ENCODE measurements around the gene FBXO34.
A peak's percentile ranks its signal among the peaks of the same experiment; 100 is the strongest.

FBXO34 gene, protein sequence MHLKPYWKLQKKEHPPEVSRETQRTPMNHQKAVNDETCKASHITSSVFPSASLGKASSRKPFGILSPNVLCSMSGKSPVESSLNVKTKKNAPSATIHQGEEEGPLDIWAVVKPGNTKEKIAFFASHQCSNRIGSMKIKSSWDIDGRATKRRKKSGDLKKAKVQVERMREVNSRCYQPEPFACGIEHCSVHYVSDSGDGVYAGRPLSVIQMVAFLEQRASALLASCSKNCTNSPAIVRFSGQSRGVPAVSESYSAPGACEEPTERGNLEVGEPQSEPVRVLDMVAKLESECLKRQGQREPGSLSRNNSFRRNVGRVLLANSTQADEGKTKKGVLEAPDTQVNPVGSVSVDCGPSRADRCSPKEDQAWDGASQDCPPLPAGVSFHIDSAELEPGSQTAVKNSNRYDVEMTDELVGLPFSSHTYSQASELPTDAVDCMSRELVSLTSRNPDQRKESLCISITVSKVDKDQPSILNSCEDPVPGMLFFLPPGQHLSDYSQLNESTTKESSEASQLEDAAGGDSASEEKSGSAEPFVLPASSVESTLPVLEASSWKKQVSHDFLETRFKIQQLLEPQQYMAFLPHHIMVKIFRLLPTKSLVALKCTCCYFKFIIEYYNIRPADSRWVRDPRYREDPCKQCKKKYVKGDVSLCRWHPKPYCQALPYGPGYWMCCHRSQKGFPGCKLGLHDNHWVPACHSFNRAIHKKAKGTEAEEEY

DNA sequence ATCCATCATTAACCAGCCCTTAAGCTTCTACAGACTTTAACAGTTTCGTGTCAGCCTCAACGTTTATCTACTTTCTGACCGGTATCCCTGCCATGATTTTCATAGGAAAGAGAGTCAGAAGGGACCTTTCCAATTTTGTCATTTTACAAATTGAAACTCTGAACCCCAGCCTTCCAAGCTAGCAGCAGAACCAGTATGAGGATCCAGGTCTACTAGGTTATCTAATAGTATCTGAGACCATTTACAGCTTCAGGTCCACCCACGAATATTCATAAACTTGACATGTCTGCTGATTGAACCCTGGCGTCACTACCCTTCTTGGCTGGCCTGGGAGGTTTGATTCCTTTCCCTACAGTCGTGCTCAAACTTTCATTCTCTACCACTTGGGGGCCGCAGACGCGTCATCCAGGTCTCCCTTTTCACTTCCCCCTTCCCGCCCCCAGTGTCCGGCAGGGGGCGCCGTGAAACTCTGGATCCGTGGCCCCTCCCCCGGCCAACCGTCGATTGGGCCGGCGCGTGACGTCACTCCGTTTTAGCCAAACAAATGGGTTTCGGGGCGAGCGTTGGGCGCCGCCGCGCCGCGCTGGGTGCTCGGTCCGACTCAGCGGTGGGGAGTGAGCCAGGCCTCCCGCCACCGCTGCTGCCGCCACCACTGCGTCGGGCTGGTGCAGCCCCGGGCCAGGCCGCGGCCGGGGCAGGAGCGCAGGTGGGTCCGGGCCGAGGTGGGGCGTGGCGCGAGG lies at the start of gene FBXO34:
TSS of gene FBXO34 (plus strand) at position 590 of the 740 bp plus-strand sequence. CDS start 78,970 bp downstream, outside the sequence.
- peaks cover 20% of the 10 kb centered on the region for H4K20me1 ChIP-seq (ENCODE audit: insufficient read depth, low read length)
- H3K27ac ChIP-seq (ENCODE audit: low read length): peak within 1 kb of the TSS; percentile 86
- peak within 1 kb of the TSS; percentile 99 for H2AFZ ChIP-seq (ENCODE audit: low read depth, low read length)
- peaks cover 36% of the 10 kb centered on the region for H3K4me1 ChIP-seq (ENCODE audit: insufficient read depth, low read length)
- no peaks in the 10 kb centered on the region for H3K9me3 ChIP-seq (ENCODE audit: insufficient read depth, low read length, severe bottlenecking)
- peak within 1 kb of the TSS; percentile 72 for H3K4me2 ChIP-seq (ENCODE audit: insufficient read depth, low read length)
- ATAC-seq (ENCODE audit: insufficient read depth, low read depth) (peak; percentile 95), DNase-seq (peak; percentile 98)
- H3K79me2 ChIP-seq (ENCODE audit: insufficient read depth, low read length): peaks cover 45% of the 10 kb centered on the region
- H3K9ac ChIP-seq (ENCODE audit: low read depth, low read length): peak within 1 kb of the TSS; percentile 86
- TF ChIP-seq, protein P1, sequence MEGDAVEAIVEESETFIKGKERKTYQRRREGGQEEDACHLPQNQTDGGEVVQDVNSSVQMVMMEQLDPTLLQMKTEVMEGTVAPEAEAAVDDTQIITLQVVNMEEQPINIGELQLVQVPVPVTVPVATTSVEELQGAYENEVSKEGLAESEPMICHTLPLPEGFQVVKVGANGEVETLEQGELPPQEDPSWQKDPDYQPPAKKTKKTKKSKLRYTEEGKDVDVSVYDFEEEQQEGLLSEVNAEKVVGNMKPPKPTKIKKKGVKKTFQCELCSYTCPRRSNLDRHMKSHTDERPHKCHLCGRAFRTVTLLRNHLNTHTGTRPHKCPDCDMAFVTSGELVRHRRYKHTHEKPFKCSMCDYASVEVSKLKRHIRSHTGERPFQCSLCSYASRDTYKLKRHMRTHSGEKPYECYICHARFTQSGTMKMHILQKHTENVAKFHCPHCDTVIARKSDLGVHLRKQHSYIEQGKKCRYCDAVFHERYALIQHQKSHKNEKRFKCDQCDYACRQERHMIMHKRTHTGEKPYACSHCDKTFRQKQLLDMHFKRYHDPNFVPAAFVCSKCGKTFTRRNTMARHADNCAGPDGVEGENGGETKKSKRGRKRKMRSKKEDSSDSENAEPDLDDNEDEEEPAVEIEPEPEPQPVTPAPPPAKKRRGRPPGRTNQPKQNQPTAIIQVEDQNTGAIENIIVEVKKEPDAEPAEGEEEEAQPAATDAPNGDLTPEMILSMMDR (IDR thresholded peaks at IDR 0.05; ENCODE audit: borderline replicate concordance, extremely low read depth, low read length, poor library complexity, severe bottlenecking): peak; percentile 100
- TF ChIP-seq EZH2 (IDR thresholded peaks at IDR 0.05; ENCODE audit: borderline replicate concordance, low read depth, low read length, severe bottlenecking): no peak
- H3K4me3 ChIP-seq (ENCODE audit: low read depth in 1 of 2, low read length in 2 of 2): peak within 1 kb of the TSS; percentile 58 to 92; a peak in 3 of 4 replicates
- H3K36me3 ChIP-seq (ENCODE audit: insufficient read depth, low read length): no peaks in the 10 kb centered on the region; the same call in 1 of the 2 replicates
- no peaks in the 10 kb centered on the region for H3K27me3 ChIP-seq (ENCODE audit: insufficient read depth, low read length, poor library complexity)

DNA sequence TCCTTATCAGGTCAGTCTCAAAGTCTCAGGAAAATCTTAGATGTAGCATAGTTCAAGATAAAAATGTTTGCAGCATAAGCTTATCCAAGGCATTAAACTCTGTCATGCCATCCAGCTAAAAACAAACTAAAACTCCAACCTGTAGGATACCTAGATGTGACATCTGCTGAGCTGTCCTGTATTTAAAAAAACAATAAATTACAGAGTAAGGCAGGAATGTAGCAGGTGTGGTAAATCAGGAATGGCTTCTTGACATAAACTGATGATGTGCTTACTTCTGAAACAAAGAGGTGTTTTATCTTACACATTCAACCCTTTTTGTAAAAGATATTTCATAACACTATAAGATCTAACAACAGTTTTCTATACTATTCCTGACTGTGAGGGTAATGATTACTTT lies 49.3 kb upstream of the FBXO34 start:
- no peak overlapping the region for H2AFZ ChIP-seq (ENCODE audit: low read depth, low read length)
- no peak overlapping the region for H3K4me2 ChIP-seq (ENCODE audit: insufficient read depth, low read length)
- no peak overlapping the region for H3K27ac ChIP-seq (ENCODE audit: low read length)
- H3K79me2 ChIP-seq (ENCODE audit: insufficient read depth, low read length): no peaks in the 10 kb centered on the region
- H3K27me3 ChIP-seq (ENCODE audit: insufficient read depth, low read length, poor library complexity): peaks cover 7% of the 10 kb centered on the region
- no peak overlapping the region for H3K9ac ChIP-seq (ENCODE audit: low read depth, low read length)
- ATAC-seq (ENCODE audit: insufficient read depth, low read depth) (no peak), DNase-seq (no peak)
- H3K4me1 ChIP-seq (ENCODE audit: insufficient read depth, low read length): no peaks in the 10 kb centered on the region
- no peak overlapping the region for H3K4me3 ChIP-seq (ENCODE audit: low read depth in 1 of 2, low read length in 2 of 2)
- no peaks in the 10 kb centered on the region for H3K36me3 ChIP-seq (ENCODE audit: insufficient read depth, low read length)
- H4K20me1 ChIP-seq (ENCODE audit: insufficient read depth, low read length): no peaks in the 10 kb centered on the region
- peaks cover 4% of the 10 kb centered on the region for H3K9me3 ChIP-seq (ENCODE audit: insufficient read depth, low read length, severe bottlenecking)
- TF ChIP-seq EZH2 (IDR thresholded peaks at IDR 0.05; ENCODE audit: borderline replicate concordance, low read depth, low read length, severe bottlenecking): no peak
- TF ChIP-seq, protein P1 (IDR thresholded peaks at IDR 0.05; ENCODE audit: borderline replicate concordance, extremely low read depth, low read length, poor library complexity, severe bottlenecking): no peak

DNA sequence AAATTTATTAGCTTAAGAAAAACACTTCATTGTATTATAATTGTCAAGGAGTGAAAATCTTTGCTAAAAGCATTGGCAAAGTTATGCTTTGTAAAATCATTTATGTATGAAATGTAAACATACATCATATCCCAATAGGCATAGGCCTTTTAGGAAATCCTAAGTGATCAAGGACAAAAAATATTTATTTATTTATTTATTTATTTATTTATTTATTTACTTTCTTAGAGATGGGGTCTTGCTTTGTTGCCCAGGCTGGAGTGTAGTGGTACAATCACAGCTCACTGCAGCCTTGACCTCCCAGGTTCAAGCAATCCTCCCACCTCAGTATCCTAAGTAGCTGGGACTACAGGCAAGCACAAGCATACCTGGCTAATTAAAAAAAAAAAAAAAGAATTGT lies 47.9 kb upstream of the FBXO34 start:
- TF ChIP-seq, protein P1 (IDR thresholded peaks at IDR 0.05; ENCODE audit: borderline replicate concordance, extremely low read depth, low read length, poor library complexity, severe bottlenecking): no peak
- TF ChIP-seq EZH2 (IDR thresholded peaks at IDR 0.05; ENCODE audit: borderline replicate concordance, low read depth, low read length, severe bottlenecking): no peak
- Histone ChIP-seq H3K4me3 (ENCODE audit: low read depth in 1 of 2, low read length in 2 of 2) (no peak overlapping the region), H3K27me3 (ENCODE audit: insufficient read depth, low read length, poor library complexity) (peaks cover 7% of the 10 kb centered on the region), H3K4me2 (ENCODE audit: insufficient read depth, low read length) (no peak overlapping the region), H3K27ac (ENCODE audit: low read length) (no peak overlapping the region), H3K4me1 (ENCODE audit: insufficient read depth, low read length) (no peaks in the 10 kb centered on the region), H3K36me3 (ENCODE audit: insufficient read depth, low read length) (no peaks in the 10 kb centered on the region), H3K79me2 (ENCODE audit: insufficient read depth, low read length) (no peaks in the 10 kb centered on the region), H4K20me1 (ENCODE audit: insufficient read depth, low read length) (no peaks in the 10 kb centered on the region), H3K9me3 (ENCODE audit: insufficient read depth, low read length, severe bottlenecking) (peaks cover 4% of the 10 kb centered on the region), H2AFZ (ENCODE audit: low read depth, low read length) (no peak overlapping the region), H3K9ac (ENCODE audit: low read depth, low read length) (no peak overlapping the region)
- DNase-seq: no peak
- ATAC-seq (ENCODE audit: insufficient read depth, low read depth): no peak
